Smooth muscle cell (in vitro differentiated cells): ENCODE measurements around the gene ATP6V1F. TPM values are rescaled to one million over a fixed set of nuclear protein-coding genes. Genes with fewer than 3 reads are reported as not detected.

Experiments
- DNase-seq: peaks from one replicate; lab custom pipeline; 2025; ENCODE audit not compliant: unreplicated experiment; lab: John Stamatoyannopoulos, UW
- H2AFZ ChIP-seq: fragments of 200-600 bp; sonication (generic); 2 replicates; pipeline ENCODE4 v1.6.0; 2016; ENCODE audit warnings: antibody characterized with exemption, low read depth, mild to moderate bottlenecking
- H3F3A ChIP-seq: fragments of 200-600 bp; sonication (generic); 2 replicates; pipeline ENCODE4 v1.6.0; 2017; ENCODE audit warnings: antibody characterized with exemption, low read depth
- H3K27ac ChIP-seq: fragments of 200-600 bp; sonication (generic); 2 replicates; pipeline ENCODE4 v1.5.1; 2016; ENCODE audit warnings: low read depth, mild to moderate bottlenecking
- H3K27me3 ChIP-seq: fragments of 200-600 bp; sonication (generic); 2 replicates; pipeline ENCODE4 v1.6.1; 2016; ENCODE audit warnings: low read depth, mild to moderate bottlenecking
- H3K36me3 ChIP-seq: fragments of 200-600 bp; sonication (generic); 2 replicates; pipeline ENCODE4 v1.5.1; 2016; ENCODE audit warnings: low read depth
- H3K4me1 ChIP-seq: fragments of 200-600 bp; sonication (generic); 2 replicates; pipeline ENCODE4 v1.5.1; 2016; ENCODE audit warnings: low read depth
- H3K4me2 ChIP-seq: fragments of 200-600 bp; sonication (generic); 2 replicates; pipeline ENCODE4 v1.6.0; 2016; ENCODE audit warnings: mild to moderate bottlenecking
- H3K4me3 ChIP-seq: fragments of 200-600 bp; sonication (generic); 2 replicates; pipeline ENCODE4 v1.5.1; 2016; ENCODE audit warnings: mild to moderate bottlenecking
- H3K79me2 ChIP-seq: fragments of 200-600 bp; sonication (generic); 2 replicates; pipeline ENCODE4 v1.6.0; 2016; ENCODE audit warnings: low read depth, mild to moderate bottlenecking
- H3K9ac ChIP-seq: fragments of 200-600 bp; sonication (generic); 2 replicates; pipeline ENCODE4 v1.6.0; 2016; ENCODE audit warnings: low read depth
- H3K9me3 ChIP-seq: fragments of 200-600 bp; sonication (generic); replicated peaks from 2 replicates; pipeline ENCODE4 v1.5.1; 2016; ENCODE audit warnings: low read depth
- H4K20me1 ChIP-seq: fragments of 200-600 bp; sonication (generic); 2 replicates; pipeline ENCODE4 v1.6.0; 2016; ENCODE audit warnings: low read depth
- CTCF ChIP-seq: fragments of 200-600 bp; sonication (generic); IDR thresholded peaks from 2 replicates; pipeline ENCODE4 v1.5.1; 2017; ENCODE audit warnings: borderline replicate concordance, mild to moderate bottlenecking, antibody characterized with exemption; ENCODE audit not compliant: insufficient read depth, poor library complexity, severe bottlenecking
- WGBS: methylation state at CpG from one replicate; pipeline ENCODE4 v1.1.7; 2016; ENCODE audit warnings: low lambda C conversion rate; 5-methylcytosine and 5-hydroxymethylcytosine counted together
- polyA plus RNA-seq: library from polyadenylated mRNA; unstranded; fragments of >200 nt; fragmentation: Nextera tagmentation; extraction: Ambion mirVana; gene quantifications from 2 replicates; pipeline ENCODE4 v1.2.1, GENCODE V29; 2016
- total RNA-seq: library from RNA; depleted of rRNA; stranded (reverse); fragments of >200 nt; gene quantifications from 2 replicates; pipeline ENCODE4 v1.2.3, GENCODE V29; 2014

ATP6V1F gene
- total and polyA plus RNA-seq, 2 experiments from 2014 or later, result 131 to 325 TPM

GRCh38 chr7:128835790-128836641, 26.6 kb upstream of the ATP6V1F start:
- Histone ChIP-seq H3K4me2 (no peak overlapping the region), H2AFZ (no peak overlapping the region)
- DNase-seq, result no peak

GRCh38 chr7:128836729-128837348, 25.8 kb upstream of the ATP6V1F start:
- no peaks in the 10 kb centered on the region for H3K36me3 ChIP-seq
- H3K27ac ChIP-seq, result no peak overlapping the region
- H3K9ac ChIP-seq, result no peak overlapping the region
- peaks cover 25% of the 10 kb centered on the region for H3K4me1 ChIP-seq
- no peak overlapping the region for H3K4me3 ChIP-seq
- TF ChIP-seq CTCF, result no peak
- H4K20me1 ChIP-seq, result peaks cover 90% of the 10 kb centered on the region
- DNase-seq, result no peak
- WGBS, result 98% methylated on average over 14 of the region's 14 CpGs
- no peaks in the 10 kb centered on the region for H3K79me2 ChIP-seq
- H3K27me3 ChIP-seq, result no peaks in the 10 kb centered on the region
- no peak overlapping the region for H2AFZ ChIP-seq
- H3F3A ChIP-seq, result no peaks in the 10 kb centered on the region
- no peaks in the 10 kb centered on the region for H3K9me3 ChIP-seq
- H3K4me2 ChIP-seq, result no peak overlapping the region

More at GRCh38 chr7:128835790-128836641, 26.6 kb upstream of the ATP6V1F start:
- Histone ChIP-seq H3K9ac (no peak overlapping the region), H3K4me1 (peaks cover 31% of the 10 kb centered on the region), H3K79me2 (peaks cover 3% of the 10 kb centered on the region), H3K9me3 (no peaks in the 10 kb centered on the region), H4K20me1 (peaks cover 86% of the 10 kb centered on the region), H3K27ac (no peak overlapping the region), H3K27me3 (no peaks in the 10 kb centered on the region), H3F3A (no peaks in the 10 kb centered on the region), H3K4me3 (no peak overlapping the region), H3K36me3 (no peaks in the 10 kb centered on the region)
- no peak for TF ChIP-seq CTCF
- 91% methylated on average over 14 of the region's 14 CpGs for WGBS

- Histone ChIP-seq H3K4me1 (peaks cover 18% of the 10 kb centered on the region), H4K20me1 (peaks cover 93% of the 10 kb centered on the region), H3K27me3 (no peaks in the 10 kb centered on the region), H3K36me3 (no peaks in the 10 kb centered on the region), H3K27ac (no peak overlapping the region), H3K4me3 (no peak overlapping the region), H2AFZ (no peak overlapping the region), H3K79me2 (no peaks in the 10 kb centered on the region), H3F3A (no peaks in the 10 kb centered on the region), H3K9ac (no peak overlapping the region), H3K4me2 (no peak overlapping the region), H3K9me3 (no peaks in the 10 kb centered on the region)
- no peak for TF ChIP-seq CTCF
- DNase-seq, result no peak
- WGBS, result 99% methylated on average over 16 of the region's 16 CpGs
Observed at GRCh38 chr7:128837521-128837921, 25.1 kb upstream of the ATP6V1F start.
